Caco-2 (cell line): ENCODE data around the gene PRF1. TPM values are rescaled to one million over a fixed set of nuclear protein-coding genes. Genes with fewer than 3 reads are reported as not detected.

Source experiments
- BruUV-seq: library from RNA; stranded (reverse); fragments of 400-500 nt; replicated peaks from 2 replicates; lab custom pipeline; 2021; lab: Mats Ljungman, UMichigan
- CTCF ChIA-PET: fragments of 300-600 bp; sonication (Branson Sonifier 250); formaldehyde crosslinking; loops from one replicate; lab custom pipeline; 2022; ENCODE audit warnings: antibody characterized with exemption; lab: Charles Lee
- POLR2A ChIA-PET: fragments of 300-600 bp; sonication (Branson Sonifier 250); formaldehyde crosslinking; loops from one replicate; lab custom pipeline; 2022; ENCODE audit warnings: antibody characterized with exemption; lab: Charles Lee
- DNase-seq, 2 experiments: peaks; one replicate each; pipeline versions ENCODE4 v3.0.0 to v3.0.0-alpha.2; 2020 to 2022
- H3K27me3 ChIP-seq: replicated peaks from 2 replicates; pipeline ENCODE4 v1.6.0; 2011; ENCODE audit warnings: low read length; ENCODE audit not compliant: control insufficient read depth, insufficient read depth
- H3K36me3 ChIP-seq: 2 replicates; pipeline ENCODE4 v1.5.1; 2011; ENCODE audit warnings: low read length; ENCODE audit not compliant: control insufficient read depth, insufficient read depth
- H3K4me1 ChIP-seq: fragments of 250-450 bp; sonication (Bioruptor Pico); 2 replicates; pipeline ENCODE4 v1.5.1; 2020; ENCODE audit warnings: mild to moderate bottlenecking
- H3K4me3 ChIP-seq: 2 replicates; pipeline ENCODE4 v1.5.1; 2011; ENCODE audit warnings: low read depth, mild to moderate bottlenecking, control low read depth, low read length
- H3K9me3 ChIP-seq: fragments of 250-450 bp; sonication (Bioruptor Pico); 2 replicates; pipeline ENCODE4 v1.5.1; 2020; ENCODE audit warnings: mild to moderate bottlenecking, moderate library complexity
- H3K27ac Mint-ChIP-seq: one replicate; pipeline ENCODE4 v1.8.0; 2022; ENCODE audit warnings: mixed read lengths; ENCODE audit not compliant: unreplicated experiment
- H3K27me3 Mint-ChIP-seq: one replicate; pipeline ENCODE4 v1.8.0; 2022; ENCODE audit warnings: mixed read lengths; ENCODE audit not compliant: insufficient read depth, unreplicated experiment
- H3K36me3 Mint-ChIP-seq: one replicate; pipeline ENCODE4 v1.8.0; 2022; ENCODE audit warnings: mild to moderate bottlenecking, mixed read lengths; ENCODE audit not compliant: insufficient read depth, unreplicated experiment
- H3K4me1 Mint-ChIP-seq: one replicate; pipeline ENCODE4 v1.8.0; 2022; ENCODE audit warnings: low read depth, mixed read lengths; ENCODE audit not compliant: unreplicated experiment
- H3K4me3 Mint-ChIP-seq: one replicate; pipeline ENCODE4 v1.8.0; 2022; ENCODE audit warnings: mild to moderate bottlenecking, moderate library complexity, mixed read lengths; ENCODE audit not compliant: unreplicated experiment
- H3K9me3 Mint-ChIP-seq: one replicate; pipeline ENCODE4 v1.8.0; 2022; ENCODE audit warnings: mixed read lengths; ENCODE audit not compliant: unreplicated experiment
- CTCF ChIP-seq, 2 experiments: fragments of 200-600 bp in 1 of 2; IDR thresholded peaks; 1 replicate in 1 of 2; 2 replicates in 1 of 2; pipeline versions ENCODE4 v1.5.1 to v1.8.0; 2011 to 2022; ENCODE audit warnings: antibody characterized with exemption in 1 of 2, control low read depth in 1 of 2, inconsistent platforms in 1 of 2, low read depth in 1 of 2, low read length in 1 of 2, mild to moderate bottlenecking in 1 of 2, moderate library complexity in 1 of 2; ENCODE audit not compliant: insufficient read depth in 1 of 2, severe bottlenecking in 1 of 2, unreplicated experiment in 1 of 2
- intact Hi-C: fragments of 100-400 bp; cut with micrococcal nuclease; formaldehyde crosslinking; loops from one replicate; pipeline ENCODE4 v1.10.0; 2022; ENCODE audit not compliant: unreplicated experiment
- total RNA-seq: library from RNA; stranded (reverse); gene quantifications from 2 replicates; pipeline ENCODE4 v1.2.3, GENCODE V29; 2022

Gene PRF1
- total RNA-seq, 1 experiment from 2014 or later = 0.34 TPM

- H3K4me3 ChIP-seq = no peak overlapping the region
- Mint-ChIP-seq H3K27ac (no peak overlapping the region), H3K4me3 (no peak overlapping the region), H3K9me3 (no peaks in the 10 kb centered on the region), H3K27me3 (peaks cover 14% of the 10 kb centered on the region), H3K36me3 (no peaks in the 10 kb centered on the region), H3K4me1 (peaks cover 12% of the 10 kb centered on the region)
- intact Hi-C loops = no loop called here
- peaks cover 13% of the 10 kb centered on the region for H3K4me1 ChIP-seq
- TF ChIP-seq CTCF (IDR thresholded peaks at IDR 0.05; ENCODE audit: insufficient read depth in 1 of 2, low read depth in 1 of 2, low read length in 1 of 2, severe bottlenecking in 1 of 2, unreplicated experiment in 1 of 2) = no peak
- peak in 1 of 2 experiments; percentile 28 for DNase-seq
- H3K9me3 ChIP-seq = no peaks in the 10 kb centered on the region
- H3K27me3 ChIP-seq = no peaks in the 10 kb centered on the region
- CTCF ChIA-PET = no interaction called here
- H3K36me3 ChIP-seq = no peaks in the 10 kb centered on the region
- POLR2A ChIA-PET = no interaction called here
- no TSS peak for BruUV-seq
Observed at GRCh38 chr10:70590655-70591416, 11.7 kb downstream of the PRF1 start.

- Mint-ChIP-seq H3K36me3 (no peaks in the 10 kb centered on the region), H3K9me3 (no peaks in the 10 kb centered on the region), H3K27ac (no peak overlapping the region), H3K27me3 (peaks cover 14% of the 10 kb centered on the region), H3K4me3 (no peak overlapping the region), H3K4me1 (peaks cover 4% of the 10 kb centered on the region)
- no peaks in the 10 kb centered on the region for H3K36me3 ChIP-seq
- intact Hi-C loops = no loop called here
- CTCF ChIA-PET = no interaction called here
- POLR2A ChIA-PET = no interaction called here
- H3K4me1 ChIP-seq = peaks cover 5% of the 10 kb centered on the region
- no peak overlapping the region for H3K4me3 ChIP-seq
- H3K9me3 ChIP-seq = no peaks in the 10 kb centered on the region
- no peaks in the 10 kb centered on the region for H3K27me3 ChIP-seq
- no peak for TF ChIP-seq CTCF (IDR thresholded peaks at IDR 0.05; ENCODE audit: insufficient read depth in 1 of 2, low read depth in 1 of 2, low read length in 1 of 2, severe bottlenecking in 1 of 2, unreplicated experiment in 1 of 2)
- DNase-seq = no peak
- BruUV-seq = no TSS peak
Observed at GRCh38 chr10:70589762-70590654, 12.5 kb downstream of the PRF1 start.

DNA sequence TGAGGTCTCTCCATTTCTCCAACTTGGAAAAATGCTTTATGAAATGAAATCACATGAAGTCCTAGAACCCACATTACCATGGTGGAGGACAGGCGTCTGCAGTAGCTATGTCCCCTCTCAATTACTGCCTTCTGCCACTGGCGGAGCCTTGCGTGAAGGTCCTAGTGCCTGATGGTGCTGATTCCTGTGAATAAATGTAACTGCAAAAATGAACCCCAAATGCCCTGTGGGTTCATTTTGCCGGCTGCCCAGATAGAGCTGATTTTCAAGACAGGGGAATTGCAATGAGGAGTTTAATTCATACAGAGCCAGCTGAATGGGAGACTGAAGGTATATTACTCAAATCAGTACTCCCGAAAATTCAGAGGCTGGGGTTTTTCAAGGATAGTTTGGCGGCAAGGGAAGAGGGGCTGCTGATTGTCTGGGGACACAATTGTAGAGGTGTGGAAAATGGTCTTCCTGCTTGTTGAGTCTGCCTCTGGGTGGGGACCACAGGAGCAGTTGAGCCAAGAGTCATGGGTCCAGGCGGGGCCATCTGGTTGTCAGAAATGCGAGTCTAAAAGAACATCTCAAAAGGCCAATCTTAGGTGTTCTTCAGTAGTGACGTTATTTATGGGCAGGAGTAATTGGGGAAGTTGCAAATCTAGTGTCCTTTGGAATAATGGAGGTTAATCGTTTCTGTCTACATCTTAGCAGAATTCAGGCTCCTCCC is 13.5 kb downstream of the PRF1 start:
- H3K9me3 Mint-ChIP-seq = no peaks in the 10 kb centered on the region
- ChIA-PET POLR2A (no interaction called here), CTCF (interaction anchor here (0.6 kb wide), 1 partner anchor 204 kb away, joined by 4 read pairs; no protein-coding TSS in a partner anchor)
- no peaks in the 10 kb centered on the region for H3K36me3 Mint-ChIP-seq
- intact Hi-C loops = no loop called here
- H3K36me3 ChIP-seq = no peaks in the 10 kb centered on the region
- TF ChIP-seq CTCF (IDR thresholded peaks at IDR 0.05; ENCODE audit: insufficient read depth in 1 of 2, low read depth in 1 of 2, low read length in 1 of 2, severe bottlenecking in 1 of 2, unreplicated experiment in 1 of 2) = no peak
- no peak overlapping the region for H3K4me3 ChIP-seq
- no peaks in the 10 kb centered on the region; the same call in 1 of the 2 replicates for H3K4me1 ChIP-seq
- H3K27ac Mint-ChIP-seq = no peak overlapping the region
- peaks cover under 1% of the 10 kb centered on the region for H3K4me1 Mint-ChIP-seq
- peaks cover 14% of the 10 kb centered on the region for H3K27me3 Mint-ChIP-seq
- no peaks in the 10 kb centered on the region for H3K9me3 ChIP-seq
- H3K4me3 Mint-ChIP-seq = no peak overlapping the region
- no peaks in the 10 kb centered on the region for H3K27me3 ChIP-seq
- BruUV-seq = no TSS peak
- peak in 1 of 2 experiments; percentile 19 for DNase-seq
